ENCODE results near the gene RAG1.

Gene RAG1

DNA sequence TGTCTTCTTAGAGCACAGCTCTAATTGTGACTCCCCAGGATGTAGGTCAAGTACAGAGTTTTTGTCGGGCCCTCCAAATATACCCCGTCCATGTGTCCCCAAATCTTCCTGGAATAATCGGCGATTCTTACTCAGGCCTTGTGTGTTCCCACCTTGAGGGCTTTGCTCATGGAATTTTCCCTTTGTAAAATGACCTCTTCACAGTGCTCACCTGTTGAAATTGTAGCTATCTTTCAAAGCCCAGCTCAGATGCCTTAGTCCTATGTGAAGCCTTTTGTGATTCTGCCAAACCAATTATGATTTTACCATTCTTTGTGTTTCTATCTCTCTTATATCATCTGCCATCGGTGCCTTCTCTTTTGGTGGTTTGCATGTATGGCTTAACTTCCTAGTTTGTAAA lies 60.3 kb downstream of the RAG1 start:
- no peak for DNase-seq (ENCODE audit: low spot score)

GRCh38 chr11:36628765-36629244 lies 61.0 kb downstream of the RAG1 start:
- no peak for DNase-seq (ENCODE audit: low spot score)
